Measurements from ENCODE around the gene SMYD3.

Gene SMYD3

GRCh38 chr1:246450611-246451251 lies 56.3 kb downstream of the SMYD3 start:
- Histone ChIP-seq H3K9me3 (ENCODE audit: control insufficient read depth in 5 of 5, low read length in 5 of 5) (no peaks in the 10 kb centered on the region), H3K36me3 (ENCODE audit: control insufficient read depth in 5 of 5, insufficient read depth in 5 of 5, low read length in 5 of 5) (no peaks in the 10 kb centered on the region), H3K9ac (ENCODE audit: low read length in 5 of 5) (no peak overlapping the region), H3K4me3 (ENCODE audit: low read depth in 1 of 5, low read length in 5 of 5) (no peak overlapping the region), H3K4me1 (ENCODE audit: control insufficient read depth in 5 of 5, insufficient read depth in 5 of 5, low read length in 5 of 5) (peaks cover 0 to 3% (median 0%) of the 10 kb centered on the region in 5 donors), H3K27me3 (ENCODE audit: control insufficient read depth in 5 of 5, insufficient read depth in 4 of 5, low read length in 5 of 5) (no peaks in the 10 kb centered on the region), H3K27ac (ENCODE audit: low read depth, low read length) (no peak overlapping the region)

- Histone ChIP-seq H3K27me3 (ENCODE audit: control insufficient read depth in 5 of 5, insufficient read depth in 4 of 5, low read length in 5 of 5) (no peaks in the 10 kb centered on the region), H3K9me3 (ENCODE audit: control insufficient read depth in 5 of 5, low read length in 5 of 5) (no peaks in the 10 kb centered on the region), H3K9ac (ENCODE audit: low read length in 5 of 5) (no peak overlapping the region), H3K4me1 (ENCODE audit: control insufficient read depth in 5 of 5, insufficient read depth in 5 of 5, low read length in 5 of 5) (peaks cover 0 to 3% (median 0%) of the 10 kb centered on the region in 5 donors), H3K36me3 (ENCODE audit: control insufficient read depth in 5 of 5, insufficient read depth in 5 of 5, low read length in 5 of 5) (no peaks in the 10 kb centered on the region), H3K4me3 (ENCODE audit: low read depth in 1 of 5, low read length in 5 of 5) (no peak overlapping the region), H3K27ac (ENCODE audit: low read depth, low read length) (no peak overlapping the region)
These were observed 58.7 kb downstream of the SMYD3 start for GRCh38 chr1:246448373-246448772.

DNA sequence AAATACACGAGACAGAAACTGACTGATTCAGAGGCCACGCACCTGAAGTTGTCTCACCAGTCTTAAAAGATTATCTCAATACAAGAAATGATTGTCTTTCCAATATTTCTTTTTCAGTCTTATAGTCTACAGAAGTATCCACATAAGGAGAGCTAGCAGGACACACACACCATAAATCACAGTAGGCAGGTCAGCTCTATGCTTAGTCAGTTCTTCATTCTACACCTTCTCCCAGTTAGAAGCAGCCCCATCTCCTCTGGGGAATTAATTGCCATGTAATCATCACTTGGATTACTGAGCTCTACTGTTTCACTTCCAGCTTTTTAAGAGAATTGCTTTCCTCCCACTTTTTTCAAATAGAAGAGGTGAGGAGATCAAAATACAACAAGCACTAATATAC lies 59.6 kb downstream of the SMYD3 start:
- Histone ChIP-seq H3K36me3 (ENCODE audit: control insufficient read depth in 5 of 5, insufficient read depth in 5 of 5, low read length in 5 of 5) (no peaks in the 10 kb centered on the region), H3K27ac (ENCODE audit: low read depth, low read length) (no peak overlapping the region), H3K4me1 (ENCODE audit: control insufficient read depth in 5 of 5, insufficient read depth in 5 of 5, low read length in 5 of 5) (peaks cover 0 to 3% (median 0%) of the 10 kb centered on the region in 5 donors), H3K9me3 (ENCODE audit: control insufficient read depth in 5 of 5, low read length in 5 of 5) (no peaks in the 10 kb centered on the region), H3K9ac (ENCODE audit: low read length in 5 of 5) (no peak overlapping the region), H3K4me3 (ENCODE audit: low read depth in 1 of 5, low read length in 5 of 5) (no peak overlapping the region), H3K27me3 (ENCODE audit: control insufficient read depth in 5 of 5, insufficient read depth in 4 of 5, low read length in 5 of 5) (no peaks in the 10 kb centered on the region)

GRCh38 chr1:246445503-246445902 lies 61.6 kb downstream of the SMYD3 start:
- no peaks in the 10 kb centered on the region for H3K27me3 ChIP-seq (ENCODE audit: control insufficient read depth in 5 of 5, insufficient read depth in 4 of 5, low read length in 5 of 5)
- H3K36me3 ChIP-seq (ENCODE audit: control insufficient read depth in 5 of 5, insufficient read depth in 5 of 5, low read length in 5 of 5): no peaks in the 10 kb centered on the region
- H3K27ac ChIP-seq (ENCODE audit: low read depth, low read length): no peak overlapping the region
- H3K4me3 ChIP-seq (ENCODE audit: low read depth in 1 of 5, low read length in 5 of 5): no peak overlapping the region
- H3K9ac ChIP-seq (ENCODE audit: low read length in 5 of 5): no peak overlapping the region
- H3K9me3 ChIP-seq (ENCODE audit: control insufficient read depth in 5 of 5, low read length in 5 of 5): no peaks in the 10 kb centered on the region
- peaks cover 0 to 3% (median 0%) of the 10 kb centered on the region in 5 donors for H3K4me1 ChIP-seq (ENCODE audit: control insufficient read depth in 5 of 5, insufficient read depth in 5 of 5, low read length in 5 of 5)

- Histone ChIP-seq H3K27ac (ENCODE audit: low read depth, low read length) (no peak overlapping the region), H3K27me3 (ENCODE audit: control insufficient read depth in 5 of 5, insufficient read depth in 4 of 5, low read length in 5 of 5) (no peaks in the 10 kb centered on the region), H3K4me1 (ENCODE audit: control insufficient read depth in 5 of 5, insufficient read depth in 5 of 5, low read length in 5 of 5) (peaks cover 0 to 3% (median 0%) of the 10 kb centered on the region in 5 donors), H3K9me3 (ENCODE audit: control insufficient read depth in 5 of 5, low read length in 5 of 5) (no peaks in the 10 kb centered on the region), H3K4me3 (ENCODE audit: low read depth in 1 of 5, low read length in 5 of 5) (no peak overlapping the region), H3K36me3 (ENCODE audit: control insufficient read depth in 5 of 5, insufficient read depth in 5 of 5, low read length in 5 of 5) (no peaks in the 10 kb centered on the region), H3K9ac (ENCODE audit: low read length in 5 of 5) (no peak overlapping the region)
These were observed 62.5 kb downstream of the SMYD3 start for GRCh38 chr1:246444617-246445016.

GRCh38 chr1:246437961-246438360 lies 69.1 kb downstream of the SMYD3 start:
- H3K4me3 ChIP-seq (ENCODE audit: low read depth in 1 of 5, low read length in 5 of 5): no peak overlapping the region
- no peaks in the 10 kb centered on the region for H3K9me3 ChIP-seq (ENCODE audit: control insufficient read depth in 5 of 5, low read length in 5 of 5)
- H3K36me3 ChIP-seq (ENCODE audit: control insufficient read depth in 5 of 5, insufficient read depth in 5 of 5, low read length in 5 of 5): no peaks in the 10 kb centered on the region
- H3K4me1 ChIP-seq (ENCODE audit: control insufficient read depth in 5 of 5, insufficient read depth in 5 of 5, low read length in 5 of 5): peaks cover 0 to 7% (median 0%) of the 10 kb centered on the region in 5 donors
- H3K9ac ChIP-seq (ENCODE audit: low read length in 5 of 5): no peak overlapping the region
- no peaks in the 10 kb centered on the region for H3K27me3 ChIP-seq (ENCODE audit: control insufficient read depth in 5 of 5, insufficient read depth in 4 of 5, low read length in 5 of 5)
- no peak overlapping the region for H3K27ac ChIP-seq (ENCODE audit: low read depth, low read length)

DNA sequence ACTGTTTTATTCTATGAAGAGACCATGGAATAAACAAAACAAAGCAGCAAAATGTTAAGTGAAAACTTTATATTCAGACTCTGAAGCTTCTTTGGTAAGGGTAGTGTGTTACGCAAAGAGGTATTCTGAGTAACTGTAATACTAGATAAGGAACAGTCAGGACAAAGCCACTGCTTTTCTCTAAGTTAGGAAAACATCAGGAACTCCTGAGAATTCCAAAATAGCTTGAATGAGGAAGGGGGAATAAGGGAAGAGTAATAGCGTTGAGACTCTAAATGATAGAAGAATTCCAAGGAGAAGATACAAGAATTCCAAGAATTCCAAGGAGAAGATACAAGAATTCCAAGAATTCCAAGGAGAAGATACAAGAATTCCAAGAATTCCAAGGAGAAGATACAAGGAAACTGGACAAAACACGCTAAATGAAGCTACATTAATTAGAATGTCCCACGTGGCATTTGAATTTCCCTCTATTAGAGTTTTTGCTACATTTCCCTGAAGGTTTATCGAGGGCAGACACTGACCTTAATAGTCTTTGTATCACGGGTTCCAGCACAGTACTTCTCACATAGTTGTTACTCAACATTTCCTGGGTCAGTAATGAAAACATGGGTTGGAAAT lies 71.5 kb downstream of the SMYD3 start:
- Histone ChIP-seq H3K9me3 (ENCODE audit: control insufficient read depth in 5 of 5, low read length in 5 of 5) (no peaks in the 10 kb centered on the region), H3K4me1 (ENCODE audit: control insufficient read depth in 5 of 5, insufficient read depth in 5 of 5, low read length in 5 of 5) (peaks cover 0 to 7% (median 0%) of the 10 kb centered on the region in 5 donors), H3K9ac (ENCODE audit: low read length in 5 of 5) (no peak overlapping the region), H3K36me3 (ENCODE audit: control insufficient read depth in 5 of 5, insufficient read depth in 5 of 5, low read length in 5 of 5) (no peaks in the 10 kb centered on the region), H3K27me3 (ENCODE audit: control insufficient read depth in 5 of 5, insufficient read depth in 4 of 5, low read length in 5 of 5) (no peaks in the 10 kb centered on the region), H3K27ac (ENCODE audit: low read depth, low read length) (no peak overlapping the region), H3K4me3 (ENCODE audit: low read depth in 1 of 5, low read length in 5 of 5) (peak overlapping the region in 1 of 5 donors; percentile 15)

DNA sequence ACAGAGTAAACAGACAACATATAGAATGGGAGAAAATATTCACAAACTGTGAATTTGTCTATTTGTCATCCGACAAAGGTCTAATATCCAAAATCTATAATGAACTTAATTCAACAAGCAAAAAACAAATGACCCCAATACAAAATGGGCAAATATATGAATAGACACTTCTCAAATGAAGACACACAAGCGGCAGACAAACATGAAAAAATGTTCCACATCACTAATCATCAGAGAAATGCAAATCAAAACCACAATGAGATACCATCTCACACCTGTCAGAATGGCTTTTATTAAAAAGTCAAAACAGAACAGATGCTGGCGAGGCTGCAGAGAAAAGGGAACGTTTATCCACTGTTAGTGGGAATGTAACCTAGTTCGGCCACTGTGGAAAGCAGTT lies 72.7 kb downstream of the SMYD3 start:
- Histone ChIP-seq H3K36me3 (ENCODE audit: control insufficient read depth in 5 of 5, insufficient read depth in 5 of 5, low read length in 5 of 5) (no peaks in the 10 kb centered on the region), H3K27ac (ENCODE audit: low read depth, low read length) (no peak overlapping the region), H3K9ac (ENCODE audit: low read length in 5 of 5) (no peak overlapping the region), H3K4me3 (ENCODE audit: low read depth in 1 of 5, low read length in 5 of 5) (no peak overlapping the region), H3K4me1 (ENCODE audit: control insufficient read depth in 5 of 5, insufficient read depth in 5 of 5, low read length in 5 of 5) (peaks cover 0 to 7% (median 0%) of the 10 kb centered on the region in 5 donors), H3K9me3 (ENCODE audit: control insufficient read depth in 5 of 5, low read length in 5 of 5) (no peaks in the 10 kb centered on the region), H3K27me3 (ENCODE audit: control insufficient read depth in 5 of 5, insufficient read depth in 4 of 5, low read length in 5 of 5) (no peaks in the 10 kb centered on the region)

- Histone ChIP-seq H3K4me1 (ENCODE audit: control insufficient read depth in 5 of 5, insufficient read depth in 5 of 5, low read length in 5 of 5) (no peaks in the 10 kb centered on the region), H3K36me3 (ENCODE audit: control insufficient read depth in 5 of 5, insufficient read depth in 5 of 5, low read length in 5 of 5) (no peaks in the 10 kb centered on the region), H3K27me3 (ENCODE audit: control insufficient read depth in 5 of 5, insufficient read depth in 4 of 5, low read length in 5 of 5) (no peaks in the 10 kb centered on the region), H3K27ac (ENCODE audit: low read depth, low read length) (no peak overlapping the region), H3K9me3 (ENCODE audit: control insufficient read depth in 5 of 5, low read length in 5 of 5) (no peaks in the 10 kb centered on the region), H3K4me3 (ENCODE audit: low read depth in 1 of 5, low read length in 5 of 5) (no peak overlapping the region), H3K9ac (ENCODE audit: low read length in 5 of 5) (no peak overlapping the region)
These were observed 78.4 kb downstream of the SMYD3 start for GRCh38 chr1:246428542-246429308.

DNA sequence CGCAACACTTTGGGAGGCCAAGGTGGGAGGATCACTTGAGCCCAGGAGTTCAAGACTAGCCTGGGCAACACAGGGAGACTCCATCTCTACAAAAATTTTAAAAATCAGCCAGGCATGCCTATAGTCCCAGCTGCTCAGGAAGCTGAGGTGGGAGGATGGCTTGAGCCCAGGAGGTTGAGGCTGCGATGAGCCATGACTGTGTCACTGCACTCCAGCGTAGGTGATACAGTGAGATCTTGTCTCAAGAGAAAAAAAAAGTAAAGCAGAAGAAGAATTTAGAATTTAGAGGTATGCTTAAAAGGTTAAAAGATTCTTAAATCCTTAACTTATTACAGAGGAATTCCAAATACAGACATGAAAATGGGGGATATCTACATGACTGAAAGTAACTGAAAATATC lies 79.5 kb downstream of the SMYD3 start:
- no peaks in the 10 kb centered on the region for H3K9me3 ChIP-seq (ENCODE audit: control insufficient read depth in 5 of 5, low read length in 5 of 5)
- H3K27ac ChIP-seq (ENCODE audit: low read depth, low read length): no peak overlapping the region
- no peak overlapping the region for H3K9ac ChIP-seq (ENCODE audit: low read length in 5 of 5)
- H3K27me3 ChIP-seq (ENCODE audit: control insufficient read depth in 5 of 5, insufficient read depth in 4 of 5, low read length in 5 of 5): no peaks in the 10 kb centered on the region
- H3K4me1 ChIP-seq (ENCODE audit: control insufficient read depth in 5 of 5, insufficient read depth in 5 of 5, low read length in 5 of 5): no peaks in the 10 kb centered on the region
- H3K36me3 ChIP-seq (ENCODE audit: control insufficient read depth in 5 of 5, insufficient read depth in 5 of 5, low read length in 5 of 5): no peaks in the 10 kb centered on the region
- no peak overlapping the region for H3K4me3 ChIP-seq (ENCODE audit: low read depth in 1 of 5, low read length in 5 of 5)
